ENCODE measurements around the gene NDUFS8.
"Not testable (repeated sequence)": the region's sequence is repeated elsewhere in the genome, so short reads cannot be mapped to it uniquely, and the experiment has no call there.

The NDUFS8 gene

GRCh38 chr11:68030318-68031143 lies at the start of gene NDUFS8:
TSS of gene NDUFS8 (plus strand) at chr11:68030681. CDS start at chr11:68032152, 1,471 bp downstream.
- H3K4me1 Mint-ChIP-seq = peaks cover 50% of the 10 kb centered on the region
- peak within 1 kb of the TSS; percentile 97 to 99 for H3K27ac Mint-ChIP-seq
- peak; percentile 91 to 96 for DNase-seq
- no peaks in the 10 kb centered on the region for H3K27me3 Mint-ChIP-seq
- peak within 1 kb of the TSS; percentile 93 to 97 for H3K4me3 Mint-ChIP-seq
- ATAC-seq = peak; percentile 97
- no peaks in the 10 kb centered on the region for H3K9me3 Mint-ChIP-seq

GRCh38 chr11:67981226-67981625 lies 49.3 kb upstream of the NDUFS8 start:
- DNase-seq, H3K4me1 Mint-ChIP-seq, H3K4me3 Mint-ChIP-seq, ATAC-seq, H3K9me3 Mint-ChIP-seq, H3K27me3 Mint-ChIP-seq: not testable (repeated sequence)
- peak overlapping the region in 1 of 2 donors; percentile 54 for H3K27ac Mint-ChIP-seq

- DNase-seq, ATAC-seq, H3K27ac Mint-ChIP-seq: not testable (repeated sequence)
Measured at GRCh38 chr11:67982255-67982857, 48.1 kb upstream of the NDUFS8 start.

GRCh38 chr11:67983951-67984350 lies 46.5 kb upstream of the NDUFS8 start:
- Mint-ChIP-seq H3K4me3 (no peak overlapping the region), H3K9me3 (no peaks in the 10 kb centered on the region), H3K27me3 (no peaks in the 10 kb centered on the region), H3K27ac (no peak overlapping the region), H3K4me1 (peaks cover 5% of the 10 kb centered on the region)
- ATAC-seq (no peak), DNase-seq (no peak)

More at GRCh38 chr11:67982255-67982857, 48.1 kb upstream of the NDUFS8 start:
- not testable (repeated sequence) for H3K9me3 Mint-ChIP-seq, H3K4me3 Mint-ChIP-seq, H3K27me3 Mint-ChIP-seq, H3K4me1 Mint-ChIP-seq

GRCh38 chr11:67985302-67985701 lies 45.2 kb upstream of the NDUFS8 start:
- H3K27ac Mint-ChIP-seq = not testable (repeated sequence)

GRCh38 chr11:67990546-67991346 lies 39.7 kb upstream of the NDUFS8 start:
- H3K27ac Mint-ChIP-seq, H3K9me3 Mint-ChIP-seq, DNase-seq: not testable (repeated sequence)
- Mint-ChIP-seq H3K4me1 (peaks cover 12% of the 10 kb centered on the region), H3K27me3 (peaks cover 17% of the 10 kb centered on the region), H3K4me3 (peak overlapping the region in 1 of 2 donors; percentile 16)
- ATAC-seq = peak; percentile 53

More at GRCh38 chr11:67985302-67985701, 45.2 kb upstream of the NDUFS8 start:
- not testable (repeated sequence) for H3K9me3 Mint-ChIP-seq, DNase-seq, ATAC-seq, H3K4me1 Mint-ChIP-seq, H3K27me3 Mint-ChIP-seq, H3K4me3 Mint-ChIP-seq

- not testable (repeated sequence) for ATAC-seq, H3K27ac Mint-ChIP-seq, DNase-seq, H3K9me3 Mint-ChIP-seq, H3K4me3 Mint-ChIP-seq
- Mint-ChIP-seq H3K4me1 (peaks cover 12% of the 10 kb centered on the region), H3K27me3 (peaks cover 17% of the 10 kb centered on the region)
Measured at GRCh38 chr11:67991347-67992121, 38.9 kb upstream of the NDUFS8 start.

- peak; percentile 52 to 56 for DNase-seq
- H3K27me3 Mint-ChIP-seq = peaks cover 17% of the 10 kb centered on the region
Measured at GRCh38 chr11:67993821-67994220, 36.7 kb upstream of the NDUFS8 start.

GRCh38 chr11:67994387-67994786 lies 36.1 kb upstream of the NDUFS8 start:
- ATAC-seq, H3K9me3 Mint-ChIP-seq, H3K27ac Mint-ChIP-seq, DNase-seq, H3K4me3 Mint-ChIP-seq: not testable (repeated sequence)
- peaks cover 35% of the 10 kb centered on the region for H3K4me1 Mint-ChIP-seq
- H3K27me3 Mint-ChIP-seq = peaks cover 17% of the 10 kb centered on the region

More at GRCh38 chr11:67993821-67994220, 36.7 kb upstream of the NDUFS8 start:
- H3K4me3 Mint-ChIP-seq, ATAC-seq, H3K9me3 Mint-ChIP-seq, H3K27ac Mint-ChIP-seq: not testable (repeated sequence)
- peaks cover 35% of the 10 kb centered on the region for H3K4me1 Mint-ChIP-seq

- ATAC-seq, H3K4me3 Mint-ChIP-seq, H3K27ac Mint-ChIP-seq, DNase-seq, H3K9me3 Mint-ChIP-seq: not testable (repeated sequence)
- peaks cover 35% of the 10 kb centered on the region for H3K4me1 Mint-ChIP-seq
- peaks cover 10% of the 10 kb centered on the region for H3K27me3 Mint-ChIP-seq
Measured at GRCh38 chr11:67995129-67995528, 35.4 kb upstream of the NDUFS8 start.

GRCh38 chr11:67995579-67995978 lies 34.9 kb upstream of the NDUFS8 start:
- ATAC-seq = not testable (repeated sequence)
- H3K4me1 Mint-ChIP-seq = peaks cover 35% of the 10 kb centered on the region

GRCh38 chr11:67996051-67996450 lies 34.4 kb upstream of the NDUFS8 start:
- DNase-seq = no peak
- peaks cover 9% of the 10 kb centered on the region for H3K27me3 Mint-ChIP-seq
- no peak overlapping the region for H3K4me3 Mint-ChIP-seq
- peaks cover 35% of the 10 kb centered on the region for H3K4me1 Mint-ChIP-seq
- ATAC-seq = no peak
- H3K27ac Mint-ChIP-seq = no peak overlapping the region
- no peaks in the 10 kb centered on the region for H3K9me3 Mint-ChIP-seq

More at GRCh38 chr11:67995579-67995978, 34.9 kb upstream of the NDUFS8 start:
- H3K9me3 Mint-ChIP-seq, H3K4me3 Mint-ChIP-seq, DNase-seq, H3K27me3 Mint-ChIP-seq, H3K27ac Mint-ChIP-seq: not testable (repeated sequence)

- Mint-ChIP-seq H3K9me3 (no peaks in the 10 kb centered on the region), H3K4me3 (no peak overlapping the region), H3K27ac (no peak overlapping the region), H3K4me1 (peaks cover 35% of the 10 kb centered on the region), H3K27me3 (peaks cover 9% of the 10 kb centered on the region)
- peak; percentile 59 for ATAC-seq
- no peak for DNase-seq
Measured at GRCh38 chr11:67996622-67997474, 33.6 kb upstream of the NDUFS8 start.

- peaks cover 40% of the 10 kb centered on the region for H3K4me1 Mint-ChIP-seq
- peaks cover 9% of the 10 kb centered on the region for H3K27me3 Mint-ChIP-seq
- no peak overlapping the region for H3K27ac Mint-ChIP-seq
- no peaks in the 10 kb centered on the region for H3K9me3 Mint-ChIP-seq
- ATAC-seq (peak; percentile 39), DNase-seq (no peak)
- H3K4me3 Mint-ChIP-seq = no peak overlapping the region
Measured at GRCh38 chr11:67997475-67997921, 33.0 kb upstream of the NDUFS8 start.

Measured in stimulated activated naive CD8-positive, alpha-beta T cell treated with anti-CD3 and anti-CD28 coated beads, Interleukin-15, amount 100 ng/mL, for 72 hours (primary cell).